Uterus (tissue), 4 donors: ENCODE data around the gene SLC2A9. TPM values are rescaled to one million over a fixed set of nuclear protein-coding genes. Genes with fewer than 3 reads are reported as not detected.

Source experiments
- DNase-seq, 2 donors: peaks; one replicate each; pipeline ENCODE4 v3.0.0-alpha.2; 2019 to 2020
- H3K27ac ChIP-seq, 2 donors: fragments of 200-600 bp; sonication (generic); 1 replicate in 1 of 2; 2 replicates in 1 of 2; pipeline ENCODE4 v1.5.1; 2016 to 2018
- H3K27me3 ChIP-seq, 2 donors: fragments of 200-600 bp; sonication (generic); one replicate each; pipeline ENCODE4 v1.5.1; 2018 to 2019; ENCODE audit warnings: control low read depth in 1 of 2
- H3K36me3 ChIP-seq, 2 donors: fragments of 200-600 bp; sonication (generic); one replicate each; pipeline ENCODE4 v1.5.1; 2019; ENCODE audit warnings: control low read depth in 1 of 2
- H3K4me1 ChIP-seq, 2 donors: fragments of 200-600 bp; sonication (generic); one replicate each; pipeline ENCODE4 v1.5.1; 2018 to 2019; ENCODE audit warnings: control low read depth in 1 of 2
- H3K4me3 ChIP-seq, 2 donors: fragments of 200-600 bp; sonication (generic); 1 replicate in 1 of 2; 2 replicates in 1 of 2; pipeline ENCODE4 v1.5.1; 2018 to 2019; ENCODE audit warnings: mild to moderate bottlenecking in 1 of 2
- H3K9me3 ChIP-seq, 2 donors: fragments of 200-600 bp; sonication (generic); one replicate each; pipeline ENCODE4 v1.5.1; 2019; ENCODE audit warnings: control low read depth in 1 of 2
- POLR2A ChIP-seq, 2 donors: fragments of 450-650 bp; IDR thresholded peaks; one replicate each; pipeline ENCODE4 v1.6.1; 2016; ENCODE audit warnings: antibody characterized with exemption in 2 of 2, mild to moderate bottlenecking in 1 of 2, moderate library complexity in 1 of 2
- intact Hi-C: fragments of 100-400 bp; cut with DNase I; formaldehyde crosslinking; loops from one replicate; pipeline ENCODE4 v1.15.1; 2023; ENCODE audit warnings: low total_unique reads
- total RNA-seq, 4 donors: library from RNA; depleted of rRNA in 3 of 4; stranded (reverse); fragments of >200 nt in 3 of 4; gene quantifications; one replicate each; pipeline versions ENCODE4 v1.1.0 to v1.2.4, GENCODE V29; 2014 to 2023
- TF ChIP-seq, protein P1 (sequence below), 4 experiments: fragments of 200-600 bp in 2 of 4; fragments of 450-650 bp in 2 of 4; sonication (generic) in 2 of 4; IDR thresholded peaks; one replicate each; pipeline ENCODE4 v1.5.1; 2016 to 2019; ENCODE audit warnings: antibody characterized with exemption in 4 of 4, mild to moderate bottlenecking in 2 of 4, moderate library complexity in 1 of 4
- donor health status: DM: yes; HTN: yes; CAD: no.

Gene SLC2A9
- total RNA-seq, 4 donors from 2014 or later: 0.51 to 9.3 (median 7.1) TPM

DNA sequence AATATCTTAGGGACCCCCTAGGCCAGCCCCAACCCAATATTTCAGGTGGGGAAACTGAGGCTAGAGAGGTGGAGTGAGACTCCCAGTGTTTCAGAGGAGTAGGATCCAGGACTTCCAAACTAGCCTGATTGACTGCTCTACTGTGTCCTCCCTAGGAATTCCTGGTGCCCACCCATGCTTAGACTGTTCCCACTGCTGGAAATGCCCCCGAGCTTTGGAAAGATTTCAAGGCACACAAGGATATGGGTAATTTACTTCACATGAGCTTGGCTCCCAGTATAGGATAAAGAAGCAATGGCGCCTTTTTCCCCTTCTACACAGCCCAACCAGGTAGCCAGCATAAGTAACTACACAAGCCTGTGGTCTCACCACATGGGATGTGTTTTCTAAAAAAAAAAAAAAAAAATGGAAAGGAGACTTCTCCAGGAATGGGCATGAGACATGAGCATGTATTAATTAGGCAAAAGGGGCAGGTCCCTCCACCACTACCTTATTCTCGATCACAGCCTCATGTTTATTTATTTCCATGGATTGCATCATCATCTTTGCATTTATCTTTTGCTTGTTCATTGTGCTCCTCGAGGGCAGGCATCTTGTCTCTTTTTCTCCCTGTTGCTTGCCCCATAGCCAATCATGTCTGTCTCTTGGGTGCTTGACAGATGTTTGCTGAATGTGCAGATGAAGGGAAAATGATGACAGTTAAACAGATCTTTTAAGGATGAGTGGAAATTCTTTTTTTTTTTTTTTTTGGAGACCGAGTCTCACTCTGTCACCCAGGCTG, 173.1 kb downstream of the SLC2A9 start:
- TF ChIP-seq, protein P1, sequence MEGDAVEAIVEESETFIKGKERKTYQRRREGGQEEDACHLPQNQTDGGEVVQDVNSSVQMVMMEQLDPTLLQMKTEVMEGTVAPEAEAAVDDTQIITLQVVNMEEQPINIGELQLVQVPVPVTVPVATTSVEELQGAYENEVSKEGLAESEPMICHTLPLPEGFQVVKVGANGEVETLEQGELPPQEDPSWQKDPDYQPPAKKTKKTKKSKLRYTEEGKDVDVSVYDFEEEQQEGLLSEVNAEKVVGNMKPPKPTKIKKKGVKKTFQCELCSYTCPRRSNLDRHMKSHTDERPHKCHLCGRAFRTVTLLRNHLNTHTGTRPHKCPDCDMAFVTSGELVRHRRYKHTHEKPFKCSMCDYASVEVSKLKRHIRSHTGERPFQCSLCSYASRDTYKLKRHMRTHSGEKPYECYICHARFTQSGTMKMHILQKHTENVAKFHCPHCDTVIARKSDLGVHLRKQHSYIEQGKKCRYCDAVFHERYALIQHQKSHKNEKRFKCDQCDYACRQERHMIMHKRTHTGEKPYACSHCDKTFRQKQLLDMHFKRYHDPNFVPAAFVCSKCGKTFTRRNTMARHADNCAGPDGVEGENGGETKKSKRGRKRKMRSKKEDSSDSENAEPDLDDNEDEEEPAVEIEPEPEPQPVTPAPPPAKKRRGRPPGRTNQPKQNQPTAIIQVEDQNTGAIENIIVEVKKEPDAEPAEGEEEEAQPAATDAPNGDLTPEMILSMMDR (IDR thresholded peaks at IDR 0.05): no peak
- TF ChIP-seq POLR2A (IDR thresholded peaks at IDR 0.05): no peak
- Histone ChIP-seq H3K27ac (no peak overlapping the region), H3K4me3 (no peak overlapping the region), H3K36me3 (no peaks in the 10 kb centered on the region), H3K9me3 (no peaks in the 10 kb centered on the region), H3K27me3 (no peaks in the 10 kb centered on the region), H3K4me1 (no peaks in the 10 kb centered on the region)
- no peak for DNase-seq
- intact Hi-C loops: no loop called here

DNA sequence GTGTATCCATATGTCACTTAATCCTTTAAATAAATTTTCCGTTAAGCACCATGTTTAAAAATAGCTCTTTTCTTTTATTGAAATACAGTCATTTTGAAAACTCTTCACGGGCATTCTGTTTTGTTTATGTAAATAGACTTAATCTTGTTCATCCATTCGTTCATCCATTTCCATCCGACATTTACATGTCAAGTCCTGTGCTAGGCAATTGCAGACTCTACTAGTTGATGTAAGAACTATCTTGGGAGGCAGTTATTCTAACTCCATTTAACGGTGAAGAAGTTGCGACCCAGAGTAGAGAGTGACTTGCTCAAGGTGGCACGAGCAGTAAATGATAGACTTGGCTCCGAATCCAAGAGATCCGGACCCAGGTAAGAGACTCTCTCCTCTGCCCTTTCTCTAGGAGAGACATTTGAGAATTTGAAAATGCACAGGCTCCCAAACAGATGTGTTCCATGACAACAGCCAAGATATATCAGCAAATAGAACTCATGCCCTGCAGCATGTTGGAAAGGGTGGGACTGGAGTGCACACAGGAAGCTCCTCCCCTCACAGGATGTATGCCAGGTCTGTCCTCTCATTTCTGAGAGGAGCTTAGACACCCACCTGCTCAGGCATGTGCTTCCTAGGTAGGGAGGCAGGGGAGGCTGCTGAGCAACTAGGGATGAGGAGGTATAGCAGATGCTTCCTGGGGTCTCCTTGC, 175.4 kb downstream of the SLC2A9 start:
- Histone ChIP-seq H3K9me3 (peaks cover 0 to 5% of the 10 kb centered on the region in 2 donors), H3K4me1 (no peaks in the 10 kb centered on the region), H3K27ac (no peak overlapping the region), H3K36me3 (no peaks in the 10 kb centered on the region), H3K4me3 (no peak overlapping the region), H3K27me3 (no peaks in the 10 kb centered on the region)
- no peak for TF ChIP-seq POLR2A (IDR thresholded peaks at IDR 0.05)
- DNase-seq: no peak
- intact Hi-C loops: no loop called here

DNA sequence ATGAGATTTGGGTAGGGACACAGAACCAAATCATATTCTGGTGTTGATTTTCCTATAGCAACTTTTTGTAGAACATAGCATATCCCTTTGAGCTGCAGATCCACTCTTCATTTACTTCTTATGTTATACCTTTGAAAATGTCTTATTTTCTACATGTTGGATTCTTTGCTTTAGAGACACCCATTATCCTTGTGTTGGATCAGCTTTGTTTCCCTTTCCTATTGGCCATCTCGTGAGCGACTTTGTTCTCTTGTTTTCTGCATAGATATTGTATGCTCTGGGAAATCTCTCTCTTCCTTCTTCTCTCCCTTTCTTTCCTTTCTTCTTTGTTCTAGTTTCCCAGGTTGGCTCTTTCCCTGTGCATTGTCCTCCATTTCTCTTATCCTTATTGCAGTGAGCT, 180.2 kb downstream of the SLC2A9 start:
- Histone ChIP-seq H3K4me3 (no peak overlapping the region), H3K36me3 (no peaks in the 10 kb centered on the region), H3K27me3 (no peaks in the 10 kb centered on the region), H3K4me1 (no peaks in the 10 kb centered on the region), H3K9me3 (peaks cover 0 to 8% of the 10 kb centered on the region in 2 donors), H3K27ac (no peak overlapping the region)
- intact Hi-C loops: no loop called here
- TF ChIP-seq, protein P1 (IDR thresholded peaks at IDR 0.05): no peak
- TF ChIP-seq POLR2A (IDR thresholded peaks at IDR 0.05): no peak
- DNase-seq: no peak

DNA sequence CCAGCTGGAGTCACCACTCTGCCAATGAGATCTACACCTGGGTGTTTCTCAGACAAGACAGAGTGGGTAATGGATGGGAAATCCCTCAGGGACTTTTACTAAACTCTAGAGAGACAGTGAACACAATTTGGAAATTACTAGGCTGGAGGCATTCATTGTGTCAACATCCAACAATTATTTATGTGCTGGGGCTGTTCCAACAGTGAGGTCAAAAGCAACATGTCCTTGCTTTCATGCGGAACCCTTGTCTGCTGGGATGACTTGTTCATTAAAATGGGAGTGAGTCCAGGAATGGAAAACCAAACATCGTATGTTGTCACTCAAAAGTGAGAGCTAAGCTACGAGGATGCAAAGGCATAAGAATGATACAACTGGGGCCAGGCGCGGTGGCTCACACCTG, 185.9 kb downstream of the SLC2A9 start:
- TF ChIP-seq POLR2A (IDR thresholded peaks at IDR 0.05): no peak
- TF ChIP-seq, protein P1 (IDR thresholded peaks at IDR 0.05): no peak
- no peak overlapping the region for H3K27ac ChIP-seq
- no peak overlapping the region for H3K4me3 ChIP-seq
- intact Hi-C loops: no loop called here
- DNase-seq: no peak
- no peaks in the 10 kb centered on the region for H3K4me1 ChIP-seq
- H3K9me3 ChIP-seq: peaks cover 0 to 3% of the 10 kb centered on the region in 2 donors
- no peaks in the 10 kb centered on the region for H3K27me3 ChIP-seq
- H3K36me3 ChIP-seq: no peaks in the 10 kb centered on the region

DNA sequence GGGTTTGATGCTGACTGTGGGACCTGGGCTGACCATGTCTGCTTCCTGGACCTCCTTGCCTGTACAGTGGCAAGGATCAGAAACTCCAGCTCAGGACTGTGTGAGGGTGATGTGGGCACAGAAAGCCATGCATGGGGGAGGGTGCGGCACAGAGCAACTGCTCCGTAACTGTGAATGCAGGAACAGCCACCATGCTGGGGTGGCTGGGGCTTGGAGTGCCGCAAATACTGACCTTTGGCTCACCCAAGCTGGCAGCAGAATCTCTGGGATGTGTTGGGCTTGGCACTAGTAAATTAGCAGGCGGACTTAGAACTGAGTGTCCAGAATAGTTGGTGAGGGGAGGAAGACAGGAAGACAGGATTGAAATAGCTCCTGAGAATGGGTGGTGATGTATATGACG, 187.9 kb downstream of the SLC2A9 start:
- no peak overlapping the region for H3K4me3 ChIP-seq
- no peak overlapping the region for H3K27ac ChIP-seq
- intact Hi-C loops: no loop called here
- DNase-seq: no peak
- no peaks in the 10 kb centered on the region for H3K4me1 ChIP-seq
- no peak for TF ChIP-seq POLR2A (IDR thresholded peaks at IDR 0.05)
- TF ChIP-seq, protein P1 (IDR thresholded peaks at IDR 0.05): no peak
- no peaks in the 10 kb centered on the region for H3K27me3 ChIP-seq
- no peaks in the 10 kb centered on the region for H3K9me3 ChIP-seq
- no peaks in the 10 kb centered on the region for H3K36me3 ChIP-seq
